Cardiac muscle cell (in vitro differentiated cells and primary cell): ENCODE data around the gene NEUROD6. TPM values are rescaled to one million over a fixed set of nuclear protein-coding genes. Genes with fewer than 3 reads are reported as not detected.

Experiments
- DNase-seq, 2 donors: peaks; one replicate each; pipeline versions ENCODE4 v3.0.0 to v3.0.0-alpha.2; 2010 to 2017; ENCODE audit warnings: low read depth in 1 of 2, low spot score in 1 of 2
- H3K27ac ChIP-seq: fragments of 200-600 bp; sonication (generic); 2 replicates; pipeline ENCODE4 v1.5.1; 2016
- H3K27me3 ChIP-seq: fragments of 200-600 bp; sonication (generic); 2 replicates; pipeline ENCODE4 v1.6.0; 2016; ENCODE audit warnings: control low read depth
- H3K36me3 ChIP-seq: fragments of 200-600 bp; sonication (generic); 2 replicates; pipeline ENCODE4 v1.5.1; 2016; ENCODE audit warnings: control low read depth
- H3K4me1 ChIP-seq: fragments of 200-600 bp; sonication (generic); 2 replicates; pipeline ENCODE4 v1.8.1; 2017; ENCODE audit warnings: low read depth, mild to moderate bottlenecking, mixed run types
- H3K4me3 ChIP-seq: fragments of 200-600 bp; sonication (generic); 2 replicates; pipeline ENCODE4 v1.5.1; 2016; ENCODE audit warnings: mild to moderate bottlenecking
- H3K9me3 ChIP-seq: fragments of 200-600 bp; sonication (generic); 2 replicates; pipeline ENCODE4 v1.5.1; 2017; ENCODE audit warnings: low read depth, mild to moderate bottlenecking, control low read depth
- polyA plus RNA-seq: library from polyadenylated mRNA; unstranded; fragments of >200 nt; fragmentation: Nextera tagmentation; extraction: Ambion mirVana; gene quantifications from 2 replicates; pipeline ENCODE4 v1.2.1, GENCODE V29; 2016
- total RNA-seq: library from RNA; depleted of rRNA; stranded (reverse); fragments of >200 nt; gene quantifications from 2 replicates; pipeline ENCODE4 v1.2.3, GENCODE V29; 2016
- TF ChIP-seq, protein P1 (sequence below): IDR thresholded peaks from 2 replicates; pipeline ENCODE4 v1.5.1; 2012; ENCODE audit warnings: low read depth, mild to moderate bottlenecking, low read length

Gene NEUROD6
- total and polyA plus RNA-seq, 2 experiments from 2014 or later, result not detected

DNA sequence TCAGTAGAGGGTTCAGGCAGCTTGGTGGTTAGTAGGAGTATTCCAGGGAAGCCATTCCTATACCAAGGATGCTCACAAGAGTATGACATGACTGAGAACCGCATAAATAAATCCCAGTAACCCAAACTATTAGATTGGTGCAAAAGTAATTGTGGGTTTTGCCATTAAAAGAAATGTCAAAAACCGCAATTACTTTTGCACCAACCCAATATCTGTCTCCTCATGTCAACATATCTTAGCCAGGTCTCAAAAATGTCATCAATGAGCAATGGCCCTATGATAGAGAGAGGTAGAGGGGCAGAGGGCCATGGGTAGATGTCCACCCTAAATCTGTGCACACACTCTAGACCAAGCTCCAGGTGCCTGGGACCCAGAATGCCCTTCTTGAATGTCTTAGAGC lies 23.6 kb downstream of the NEUROD6 start:
- no peak overlapping the region for H3K4me3 ChIP-seq
- no peak for DNase-seq
- H3K27me3 ChIP-seq, result no peaks in the 10 kb centered on the region
- H3K4me1 ChIP-seq, result peaks cover 2% of the 10 kb centered on the region
- H3K9me3 ChIP-seq, result no peaks in the 10 kb centered on the region
- TF ChIP-seq, protein P1, sequence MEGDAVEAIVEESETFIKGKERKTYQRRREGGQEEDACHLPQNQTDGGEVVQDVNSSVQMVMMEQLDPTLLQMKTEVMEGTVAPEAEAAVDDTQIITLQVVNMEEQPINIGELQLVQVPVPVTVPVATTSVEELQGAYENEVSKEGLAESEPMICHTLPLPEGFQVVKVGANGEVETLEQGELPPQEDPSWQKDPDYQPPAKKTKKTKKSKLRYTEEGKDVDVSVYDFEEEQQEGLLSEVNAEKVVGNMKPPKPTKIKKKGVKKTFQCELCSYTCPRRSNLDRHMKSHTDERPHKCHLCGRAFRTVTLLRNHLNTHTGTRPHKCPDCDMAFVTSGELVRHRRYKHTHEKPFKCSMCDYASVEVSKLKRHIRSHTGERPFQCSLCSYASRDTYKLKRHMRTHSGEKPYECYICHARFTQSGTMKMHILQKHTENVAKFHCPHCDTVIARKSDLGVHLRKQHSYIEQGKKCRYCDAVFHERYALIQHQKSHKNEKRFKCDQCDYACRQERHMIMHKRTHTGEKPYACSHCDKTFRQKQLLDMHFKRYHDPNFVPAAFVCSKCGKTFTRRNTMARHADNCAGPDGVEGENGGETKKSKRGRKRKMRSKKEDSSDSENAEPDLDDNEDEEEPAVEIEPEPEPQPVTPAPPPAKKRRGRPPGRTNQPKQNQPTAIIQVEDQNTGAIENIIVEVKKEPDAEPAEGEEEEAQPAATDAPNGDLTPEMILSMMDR, result no peak
- no peak overlapping the region for H3K27ac ChIP-seq
- H3K36me3 ChIP-seq, result no peaks in the 10 kb centered on the region

DNA sequence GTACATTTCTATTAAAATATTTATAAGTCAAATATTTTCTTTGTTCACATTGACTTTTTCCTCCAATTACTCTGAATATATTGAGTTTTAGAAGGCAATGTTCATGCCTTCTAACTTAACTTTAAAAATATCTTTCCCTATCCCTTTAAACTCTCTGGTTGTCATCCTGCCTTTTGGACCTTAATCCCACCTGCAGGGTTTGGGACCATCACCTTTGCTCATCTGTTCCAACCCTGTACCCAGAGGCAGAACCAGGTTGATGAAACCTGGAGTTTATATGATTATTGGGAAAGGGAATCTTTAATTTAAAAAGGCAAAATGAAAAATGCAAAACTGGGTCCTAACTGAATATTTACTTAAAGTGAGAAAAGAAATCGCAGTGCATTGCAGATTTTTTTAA lies 24.8 kb downstream of the NEUROD6 start:
- TF ChIP-seq, protein P1, result no peak
- H3K9me3 ChIP-seq, result no peaks in the 10 kb centered on the region
- DNase-seq, result no peak
- no peak overlapping the region for H3K27ac ChIP-seq
- no peaks in the 10 kb centered on the region for H3K27me3 ChIP-seq
- H3K4me1 ChIP-seq, result peaks cover 2% of the 10 kb centered on the region
- H3K36me3 ChIP-seq, result no peaks in the 10 kb centered on the region
- no peak overlapping the region for H3K4me3 ChIP-seq

DNA sequence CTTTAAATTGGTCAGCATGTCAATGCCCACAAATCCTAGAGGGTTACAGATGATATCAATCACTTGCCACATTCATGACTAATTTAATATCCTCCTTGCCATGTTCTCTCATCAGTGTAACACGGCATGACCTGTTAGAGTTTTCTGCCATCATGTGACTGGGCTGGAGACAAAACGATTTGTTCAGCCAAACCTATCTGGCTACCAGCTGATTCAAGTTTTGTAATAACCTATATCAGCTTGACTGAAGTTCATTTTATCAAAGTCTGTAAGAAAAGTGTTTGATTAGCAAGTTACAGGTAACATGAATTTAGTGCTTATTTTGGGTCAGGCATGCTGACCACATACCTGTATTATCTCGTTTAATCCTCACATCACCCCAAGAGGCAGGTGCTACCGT lies 25.7 kb downstream of the NEUROD6 start:
- DNase-seq, result no peak
- Histone ChIP-seq H3K27ac (no peak overlapping the region), H3K4me1 (peaks cover 2% of the 10 kb centered on the region), H3K9me3 (no peaks in the 10 kb centered on the region), H3K36me3 (no peaks in the 10 kb centered on the region), H3K27me3 (no peaks in the 10 kb centered on the region), H3K4me3 (no peak overlapping the region)
- TF ChIP-seq, protein P1, result no peak

DNA sequence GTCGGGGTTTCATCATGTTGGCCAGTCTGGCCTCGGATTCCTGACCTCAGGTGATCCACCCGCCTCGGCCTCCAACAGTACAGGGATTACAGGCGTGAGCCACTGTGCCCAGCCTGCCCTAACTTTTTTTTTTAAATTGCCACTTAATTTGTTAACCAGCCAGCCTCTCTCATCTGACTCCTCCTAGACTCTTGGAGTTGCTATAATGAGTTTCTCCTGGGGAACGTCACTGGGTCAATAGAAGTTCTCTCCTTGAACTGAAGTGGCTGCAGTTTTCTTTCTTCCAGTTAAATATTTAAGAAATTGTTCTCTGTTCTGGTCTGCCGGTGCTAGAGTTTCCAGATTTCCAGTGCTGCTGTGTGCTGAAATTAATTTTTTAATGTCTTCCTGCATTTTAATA lies 27.6 kb downstream of the NEUROD6 start:
- Histone ChIP-seq H3K27me3 (no peaks in the 10 kb centered on the region), H3K36me3 (no peaks in the 10 kb centered on the region), H3K4me1 (peaks cover 2% of the 10 kb centered on the region), H3K4me3 (no peak overlapping the region), H3K9me3 (no peaks in the 10 kb centered on the region), H3K27ac (no peak overlapping the region)
- TF ChIP-seq, protein P1, result no peak
- no peak for DNase-seq

DNA sequence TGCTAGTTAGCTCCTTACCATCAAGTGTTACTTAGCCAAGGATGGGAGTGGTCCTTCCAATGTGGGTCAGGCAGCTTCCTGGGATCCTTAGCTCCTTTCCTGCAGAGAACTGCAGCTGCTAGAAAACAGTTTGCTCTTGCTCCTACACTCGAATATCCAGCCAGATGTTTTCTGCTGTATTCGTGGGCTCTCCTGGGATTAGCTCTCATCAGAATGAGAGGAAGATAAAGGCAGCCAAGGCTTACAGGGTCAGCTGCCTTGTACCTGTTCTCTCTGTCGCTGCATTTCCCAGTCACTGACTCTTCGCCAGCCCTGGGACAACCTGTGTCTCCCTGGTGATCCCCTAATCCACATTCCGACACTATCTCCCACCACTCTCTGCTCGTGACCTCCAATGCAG lies 29.0 kb downstream of the NEUROD6 start:
- Histone ChIP-seq H3K27me3 (no peaks in the 10 kb centered on the region), H3K4me3 (no peak overlapping the region), H3K4me1 (peaks cover 2% of the 10 kb centered on the region), H3K36me3 (no peaks in the 10 kb centered on the region), H3K9me3 (no peaks in the 10 kb centered on the region), H3K27ac (no peak overlapping the region)
- DNase-seq, result peak in 1 of 2 donors; percentile 13
- TF ChIP-seq, protein P1, result no peak

DNA sequence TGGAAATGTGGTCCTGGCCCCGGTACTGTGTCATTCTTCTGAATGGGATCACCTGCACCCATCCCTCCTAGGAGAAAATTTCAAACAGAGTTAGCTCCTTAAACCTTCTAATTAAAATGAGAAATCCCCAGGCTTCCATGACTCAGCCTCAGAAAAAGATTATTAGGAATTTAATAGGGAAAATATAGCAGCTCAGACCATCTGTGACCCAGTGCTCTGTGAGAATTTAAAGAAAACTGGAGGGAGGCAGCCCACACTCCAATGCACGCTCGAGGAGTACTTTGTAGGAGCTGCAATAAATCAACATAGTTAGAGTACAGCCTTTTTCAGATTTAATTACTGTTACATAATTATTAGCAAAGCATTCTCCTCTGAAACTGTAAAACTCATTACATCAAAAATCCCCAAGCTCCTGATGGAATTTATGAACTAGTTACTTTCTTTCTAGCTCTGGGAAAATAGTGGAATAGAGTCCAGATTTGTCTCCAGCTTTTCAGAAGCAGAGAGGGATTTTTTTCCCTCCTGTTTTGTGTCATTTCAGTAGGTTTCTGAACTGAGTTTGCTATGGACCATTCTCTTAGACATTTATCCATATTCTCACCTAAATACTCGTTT lies 30.1 kb downstream of the NEUROD6 start:
- Histone ChIP-seq H3K9me3 (no peaks in the 10 kb centered on the region), H3K36me3 (no peaks in the 10 kb centered on the region), H3K27ac (no peak overlapping the region), H3K4me3 (no peak overlapping the region), H3K27me3 (no peaks in the 10 kb centered on the region), H3K4me1 (peaks cover 2% of the 10 kb centered on the region)
- TF ChIP-seq, protein P1, result no peak
- DNase-seq, result no peak
